Measurements from ENCODE around the gene PAN2.

DNA sequence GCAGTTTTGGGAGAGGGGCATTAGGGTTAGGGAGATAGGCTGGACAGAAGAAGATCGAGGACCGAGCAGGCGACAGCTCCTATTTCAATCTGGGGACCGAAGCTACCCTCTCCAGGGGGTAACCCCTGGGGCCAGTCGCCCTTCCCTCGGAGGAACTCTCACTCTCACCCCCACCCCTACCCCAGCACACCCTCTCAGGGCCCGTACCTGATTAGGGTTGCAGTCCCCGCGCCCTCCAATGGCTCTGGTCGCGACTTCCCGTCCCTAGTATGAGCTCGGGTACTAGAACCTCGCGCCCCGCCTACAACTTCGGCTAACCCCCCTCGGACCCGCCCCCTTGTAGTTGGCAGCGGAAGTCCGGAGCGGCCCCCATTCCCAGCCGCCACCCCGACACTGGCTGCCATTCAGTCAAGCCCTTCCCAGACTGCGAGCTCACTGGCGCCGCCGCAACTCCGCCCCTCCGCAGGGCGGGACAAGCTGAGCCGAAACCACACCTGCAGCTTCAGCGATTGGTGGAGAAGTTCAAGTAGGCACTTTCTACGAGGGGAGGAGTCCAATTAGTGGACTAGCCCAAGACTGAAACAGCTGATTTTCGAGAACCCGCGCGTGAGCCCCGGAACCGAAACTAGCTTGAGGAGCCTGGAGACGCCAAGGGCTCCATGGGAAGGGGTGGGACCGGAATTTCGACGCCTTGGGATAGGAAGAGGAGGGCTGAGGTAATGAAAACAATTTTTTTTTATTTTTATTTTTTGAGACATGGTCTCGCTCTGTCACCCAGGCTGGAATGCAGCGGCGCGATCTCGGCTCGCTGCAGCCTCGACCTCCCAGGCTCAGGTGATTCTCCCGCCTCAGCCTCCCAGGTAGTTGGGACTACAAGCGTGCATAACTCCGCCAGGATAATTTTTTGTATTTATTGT lies 26.3 kb upstream of the PAN2 start, which contains the start of gene STAT2:
- TF ChIP-seq, protein P1, sequence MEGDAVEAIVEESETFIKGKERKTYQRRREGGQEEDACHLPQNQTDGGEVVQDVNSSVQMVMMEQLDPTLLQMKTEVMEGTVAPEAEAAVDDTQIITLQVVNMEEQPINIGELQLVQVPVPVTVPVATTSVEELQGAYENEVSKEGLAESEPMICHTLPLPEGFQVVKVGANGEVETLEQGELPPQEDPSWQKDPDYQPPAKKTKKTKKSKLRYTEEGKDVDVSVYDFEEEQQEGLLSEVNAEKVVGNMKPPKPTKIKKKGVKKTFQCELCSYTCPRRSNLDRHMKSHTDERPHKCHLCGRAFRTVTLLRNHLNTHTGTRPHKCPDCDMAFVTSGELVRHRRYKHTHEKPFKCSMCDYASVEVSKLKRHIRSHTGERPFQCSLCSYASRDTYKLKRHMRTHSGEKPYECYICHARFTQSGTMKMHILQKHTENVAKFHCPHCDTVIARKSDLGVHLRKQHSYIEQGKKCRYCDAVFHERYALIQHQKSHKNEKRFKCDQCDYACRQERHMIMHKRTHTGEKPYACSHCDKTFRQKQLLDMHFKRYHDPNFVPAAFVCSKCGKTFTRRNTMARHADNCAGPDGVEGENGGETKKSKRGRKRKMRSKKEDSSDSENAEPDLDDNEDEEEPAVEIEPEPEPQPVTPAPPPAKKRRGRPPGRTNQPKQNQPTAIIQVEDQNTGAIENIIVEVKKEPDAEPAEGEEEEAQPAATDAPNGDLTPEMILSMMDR (IDR thresholded peaks at IDR 0.05; ENCODE audit: low read depth, low read length) = no peak
- TF ChIP-seq POLR2A (IDR thresholded peaks at IDR 0.05; ENCODE audit: extremely low read depth, insufficient read length) = peak; percentile 84
- TF ChIP-seq, protein P2, sequence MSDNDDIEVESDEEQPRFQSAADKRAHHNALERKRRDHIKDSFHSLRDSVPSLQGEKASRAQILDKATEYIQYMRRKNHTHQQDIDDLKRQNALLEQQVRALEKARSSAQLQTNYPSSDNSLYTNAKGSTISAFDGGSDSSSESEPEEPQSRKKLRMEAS (IDR thresholded peaks at IDR 0.05; ENCODE audit: low read depth, low read length) = no peak; the same call in 1 of the 2 replicates
- no peak for TF ChIP-seq MYC (IDR thresholded peaks at IDR 0.05; ENCODE audit: low read depth, low read length)
